NCI-H2107 treated with DMSO at 0.1 percent for 48 hours (cell line): ENCODE measurements around the gene PTGIS.

Source experiments
- DNase-seq: peaks from one replicate; lab custom pipeline; 2025; ENCODE audit not compliant: unreplicated experiment; lab: John Stamatoyannopoulos, UW

Gene PTGIS

GRCh38 chr20:49532285-49532946 is 35.5 kb downstream of the PTGIS start:
- no peak for DNase-seq

DNA sequence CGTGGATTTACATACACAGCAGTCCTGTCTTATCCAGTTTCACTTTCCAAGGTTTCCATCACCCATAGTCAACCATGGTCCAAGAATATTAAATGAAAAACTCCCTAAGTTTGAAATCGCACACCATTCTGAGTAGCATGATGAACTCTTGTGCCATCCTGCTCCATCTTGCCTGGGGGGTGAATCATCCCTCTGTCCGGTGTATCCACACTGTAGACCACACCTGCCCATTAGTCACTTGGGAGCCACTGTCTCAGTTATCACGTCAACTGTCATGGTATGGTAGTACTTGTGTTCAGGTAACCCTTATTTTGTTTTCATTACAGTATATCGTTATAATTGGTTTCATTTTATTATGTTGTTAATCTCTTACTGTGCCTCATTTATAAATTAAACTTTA is 38.5 kb downstream of the PTGIS start:
- no peak for DNase-seq

DNA sequence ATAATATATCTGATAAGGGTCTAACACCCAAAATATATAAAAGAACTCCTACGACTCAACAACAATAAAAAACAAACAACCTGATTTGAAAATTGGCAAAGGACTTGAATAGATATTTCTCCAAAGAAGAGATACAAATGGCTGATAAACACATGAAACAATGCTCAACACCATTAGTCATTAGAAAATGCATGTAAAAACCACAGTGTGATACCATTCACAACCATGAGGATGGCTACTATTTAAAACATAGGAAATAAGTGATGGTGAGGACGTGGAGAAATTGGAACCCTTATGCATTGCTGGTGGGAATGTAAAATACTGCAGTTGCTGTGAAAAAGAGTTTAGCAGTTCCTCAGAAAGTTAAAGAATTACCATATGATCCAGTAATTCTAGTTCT is 41.4 kb downstream of the PTGIS start:
- DNase-seq, result no peak

- DNase-seq, result no peak
These were observed 41.9 kb downstream of the PTGIS start for GRCh38 chr20:49526056-49526455.

DNA sequence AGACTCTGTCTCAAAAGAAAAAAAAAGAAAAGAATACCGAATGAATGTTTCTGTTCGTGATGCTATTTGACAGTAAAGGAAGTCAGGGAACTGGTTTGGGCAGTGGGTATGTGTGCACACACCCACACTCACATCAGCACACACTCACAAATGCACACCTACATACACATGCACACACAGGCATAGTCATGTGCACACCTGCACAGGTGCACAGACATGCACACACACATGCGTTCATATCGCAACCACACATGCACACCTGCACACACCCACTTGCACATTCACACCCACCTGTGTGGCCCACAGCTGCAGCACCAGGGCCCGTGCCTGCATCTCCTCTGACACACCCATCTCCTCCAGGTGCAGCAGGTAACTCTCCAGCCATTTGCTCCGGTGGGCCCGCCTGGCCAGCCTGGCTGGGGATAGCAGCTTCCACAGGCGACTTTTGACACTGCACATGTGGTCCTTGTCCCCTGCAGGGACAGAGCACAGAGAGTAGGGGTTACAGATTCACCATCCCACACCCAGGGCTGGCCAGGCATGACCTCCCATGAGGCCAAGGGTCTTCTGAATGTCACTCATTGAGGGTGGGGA is 44.1 kb downstream of the PTGIS start:
- DNase-seq, result no peak

DNA sequence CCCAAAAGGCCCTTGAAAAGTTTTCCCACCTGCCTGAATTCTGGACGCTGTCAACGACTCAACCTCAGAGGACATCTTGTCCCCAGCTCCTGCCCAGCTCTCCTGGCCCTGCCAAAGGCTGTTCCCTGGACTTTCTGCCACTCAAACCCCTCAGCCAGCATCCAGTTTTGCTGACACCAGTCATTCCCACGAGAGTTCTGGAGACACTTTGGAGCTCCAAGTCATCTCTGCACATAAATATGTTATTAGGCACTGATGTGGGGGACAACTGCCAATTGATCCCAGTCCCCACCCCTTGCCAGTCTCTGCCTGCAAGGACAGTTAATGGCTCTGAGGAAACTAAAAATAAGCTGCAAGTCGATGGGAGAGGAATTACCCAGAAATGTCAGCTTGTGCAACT is 46.6 kb downstream of the PTGIS start:
- DNase-seq, result no peak

GRCh38 chr20:49519777-49520359 is 48.1 kb downstream of the PTGIS start:
- DNase-seq, result no peak

DNA sequence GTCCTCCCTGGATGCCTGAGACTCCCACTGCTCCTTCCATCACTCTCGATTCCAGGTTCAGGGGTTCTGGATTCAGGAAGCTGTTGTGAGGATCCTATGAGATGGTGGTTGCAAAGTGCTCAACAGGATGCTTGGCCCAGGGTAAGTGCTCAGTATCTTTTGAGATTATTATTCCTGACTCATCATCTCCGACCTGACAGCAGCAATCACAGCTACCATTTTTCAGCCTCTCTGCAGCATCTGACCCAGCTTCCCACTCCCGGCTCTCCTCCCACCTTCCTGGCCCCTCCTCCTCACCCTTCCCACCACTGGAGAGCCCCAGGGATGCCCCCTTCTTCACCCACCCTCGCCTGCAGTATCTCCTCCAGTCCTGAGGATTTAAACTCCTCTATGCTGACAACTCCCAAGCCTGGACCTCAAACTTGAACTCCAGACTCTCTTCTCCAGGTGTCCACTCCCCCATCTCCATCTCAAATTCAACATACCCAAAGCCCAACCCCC is 48.7 kb downstream of the PTGIS start:
- DNase-seq, result no peak

- no peak for DNase-seq
These were observed 49.4 kb downstream of the PTGIS start for GRCh38 chr20:49518576-49518975.

- no peak for DNase-seq
These were observed 50.2 kb downstream of the PTGIS start for GRCh38 chr20:49517805-49518100.

DNA sequence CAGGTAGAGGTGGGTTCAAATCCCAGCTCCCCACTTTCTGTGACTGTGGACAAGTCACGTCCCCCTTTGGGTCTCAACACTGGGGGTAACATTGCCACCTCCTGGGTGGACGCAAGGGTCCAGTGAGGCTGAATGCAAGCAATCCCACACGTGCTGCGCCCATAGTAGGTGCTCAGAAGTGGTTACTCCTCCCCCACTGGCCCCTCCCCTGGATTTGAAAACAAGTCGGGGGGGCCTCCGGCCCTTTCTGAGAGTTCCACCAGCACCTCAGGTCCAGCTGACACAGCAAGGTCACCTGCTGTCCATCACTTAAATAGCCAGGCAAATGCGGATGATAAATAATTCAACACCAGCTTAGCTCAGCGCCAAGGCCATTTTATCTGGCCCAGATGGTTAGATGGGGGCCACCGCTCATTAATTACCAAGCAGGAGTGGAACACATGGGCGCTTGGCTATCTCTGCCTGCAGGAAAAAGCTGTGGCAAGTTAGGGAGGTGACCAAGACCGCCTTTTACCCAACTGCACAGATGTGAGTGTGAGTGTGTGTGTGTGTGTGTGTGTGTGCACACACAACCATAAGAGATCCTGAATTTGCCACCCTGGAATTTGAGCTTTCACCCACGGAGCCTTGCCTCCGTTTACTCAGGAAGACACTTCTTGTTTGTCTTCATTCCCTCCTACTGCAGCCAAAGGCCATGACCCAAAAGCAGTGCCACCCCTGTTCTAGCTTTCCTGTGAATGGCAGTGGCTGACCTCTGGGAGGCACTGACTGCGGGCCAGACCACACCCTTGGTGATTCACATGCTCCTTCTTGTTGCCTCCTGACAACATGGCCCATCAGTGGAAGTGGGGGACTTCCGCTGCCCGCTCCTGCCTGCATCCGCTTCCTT is 50.8 kb downstream of the PTGIS start:
- DNase-seq, result no peak

GRCh38 chr20:49515586-49515985 is 52.4 kb downstream of the PTGIS start:
- no peak for DNase-seq

DNA sequence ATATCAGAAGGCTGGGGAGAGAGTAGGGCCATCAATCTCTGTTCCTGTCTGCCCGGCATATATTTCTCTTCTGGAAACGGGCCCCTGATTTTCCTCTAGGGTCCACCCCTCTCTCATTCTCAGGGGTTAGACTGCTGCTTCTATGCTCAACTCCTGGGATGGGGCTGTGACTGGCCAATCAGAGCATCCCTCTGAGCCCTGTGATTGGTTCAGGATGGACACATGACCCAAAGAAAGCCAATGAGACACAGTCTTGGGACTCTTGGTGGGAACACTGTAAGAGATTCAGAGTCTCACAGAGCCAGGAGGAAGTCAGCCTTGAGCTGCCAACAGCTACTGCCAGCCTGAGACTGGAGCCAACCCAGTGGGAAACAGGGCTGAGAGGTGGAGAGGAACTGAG is 54.4 kb downstream of the PTGIS start:
- no peak for DNase-seq

GRCh38 chr20:49513009-49513408 is 54.9 kb downstream of the PTGIS start:
- DNase-seq, result no peak

- no peak for DNase-seq
These were observed 56.0 kb downstream of the PTGIS start for GRCh38 chr20:49511788-49512525.

GRCh38 chr20:49510562-49511122 is 57.3 kb downstream of the PTGIS start:
- DNase-seq, result no peak

GRCh38 chr20:49508435-49509199 is 59.3 kb downstream of the PTGIS start:
- DNase-seq, result peak; percentile 88

- DNase-seq, result no peak
These were observed 60.0 kb downstream of the PTGIS start for GRCh38 chr20:49507741-49508434.

DNA sequence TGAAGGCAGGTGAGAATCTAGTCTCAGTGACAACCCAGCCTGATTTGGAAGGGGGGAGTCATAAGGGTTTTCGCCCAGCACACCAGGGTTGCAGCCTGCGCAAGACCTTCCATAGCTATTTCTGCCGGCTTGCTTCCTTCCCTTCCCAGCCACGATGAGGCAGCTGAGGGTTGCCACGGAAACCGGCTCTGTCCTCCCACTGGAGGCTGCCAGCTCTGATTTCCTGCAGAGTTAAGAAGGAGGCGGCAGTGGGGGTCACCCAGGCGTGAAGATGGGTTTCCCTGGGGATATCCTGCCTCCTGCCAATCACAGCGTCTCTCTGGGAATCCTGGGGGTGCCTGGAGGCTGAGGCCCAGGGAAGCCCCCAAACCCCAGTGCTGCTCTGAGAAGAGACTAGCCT is 62.4 kb downstream of the PTGIS start:
- peak; percentile 38 for DNase-seq
